Thyroid gland (tissue), 4 donors: ENCODE measurements around the gene CFAP157. TPM values are rescaled to one million over a fixed set of nuclear protein-coding genes. Genes with fewer than 3 reads are reported as not detected.

Experiments used
- DNase-seq, 2 donors: peaks; one replicate each; pipeline ENCODE4 v3.0.0-alpha.2; 2019
- H3K27ac ChIP-seq, 3 donors: fragments of 200-600 bp; sonication (generic); 1 replicate in 2 of 3; 2 replicates in 1 of 3; pipeline ENCODE4 v1.5.1; 2016 to 2019; ENCODE audit warnings: mild to moderate bottlenecking in 1 of 3, moderate library complexity in 1 of 3
- H3K27me3 ChIP-seq: fragments of 200-600 bp; sonication (generic); one replicate; pipeline ENCODE4 v1.5.1; 2019
- H3K36me3 ChIP-seq, 2 donors: fragments of 200-600 bp; sonication (generic); one replicate each; pipeline ENCODE4 v1.5.1; 2016 to 2019
- H3K4me1 ChIP-seq, 2 donors: fragments of 200-600 bp; sonication (generic); one replicate each; pipeline ENCODE4 v1.5.1; 2017 to 2019
- H3K4me3 ChIP-seq, 3 donors: fragments of 200-600 bp; sonication (generic); replicated peaks in 1 of 3; 1 replicate in 2 of 3; 2 replicates in 1 of 3; pipeline ENCODE4 v1.5.1; 2016; ENCODE audit warnings: mild to moderate bottlenecking in 1 of 3
- H3K9me3 ChIP-seq: fragments of 200-600 bp; sonication (generic); one replicate; pipeline ENCODE4 v1.5.1; 2017
- CTCF ChIP-seq, 6 experiments: fragments of 200-600 bp in 3 of 6; fragments of 450-650 bp in 3 of 6; sonication (generic) in 3 of 6; IDR thresholded peaks; one replicate each; pipeline ENCODE4 v1.5.1; 2016 to 2019; ENCODE audit warnings: antibody characterized with exemption in 6 of 6, mild to moderate bottlenecking in 2 of 6, inconsistent platforms in 1 of 6, moderate library complexity in 1 of 6
- POLR2A ChIP-seq, 2 donors: fragments of 450-650 bp; IDR thresholded peaks; one replicate each; pipeline ENCODE4 v1.6.1; 2017; ENCODE audit warnings: antibody characterized with exemption in 2 of 2, mild to moderate bottlenecking in 2 of 2, moderate library complexity in 1 of 2
- WGBS, 2 donors: methylation state at CpG; one replicate each; pipeline ENCODE4 v1.1.5; 2017; 5-methylcytosine and 5-hydroxymethylcytosine counted together
- intact Hi-C: fragments of 100-400 bp; cut with DNase I; formaldehyde crosslinking; loops from one replicate; pipeline ENCODE4 v1.15.1; 2023
- total RNA-seq, 4 donors: library from RNA; depleted of rRNA; stranded (reverse); fragments of >200 nt; gene quantifications; one replicate each; pipeline ENCODE4 v1.2.3, GENCODE V29; 2016

CFAP157 gene
- total RNA-seq, 4 donors from 2014 or later = 0.22 to 3.0 TPM; not detected in 2

DNA sequence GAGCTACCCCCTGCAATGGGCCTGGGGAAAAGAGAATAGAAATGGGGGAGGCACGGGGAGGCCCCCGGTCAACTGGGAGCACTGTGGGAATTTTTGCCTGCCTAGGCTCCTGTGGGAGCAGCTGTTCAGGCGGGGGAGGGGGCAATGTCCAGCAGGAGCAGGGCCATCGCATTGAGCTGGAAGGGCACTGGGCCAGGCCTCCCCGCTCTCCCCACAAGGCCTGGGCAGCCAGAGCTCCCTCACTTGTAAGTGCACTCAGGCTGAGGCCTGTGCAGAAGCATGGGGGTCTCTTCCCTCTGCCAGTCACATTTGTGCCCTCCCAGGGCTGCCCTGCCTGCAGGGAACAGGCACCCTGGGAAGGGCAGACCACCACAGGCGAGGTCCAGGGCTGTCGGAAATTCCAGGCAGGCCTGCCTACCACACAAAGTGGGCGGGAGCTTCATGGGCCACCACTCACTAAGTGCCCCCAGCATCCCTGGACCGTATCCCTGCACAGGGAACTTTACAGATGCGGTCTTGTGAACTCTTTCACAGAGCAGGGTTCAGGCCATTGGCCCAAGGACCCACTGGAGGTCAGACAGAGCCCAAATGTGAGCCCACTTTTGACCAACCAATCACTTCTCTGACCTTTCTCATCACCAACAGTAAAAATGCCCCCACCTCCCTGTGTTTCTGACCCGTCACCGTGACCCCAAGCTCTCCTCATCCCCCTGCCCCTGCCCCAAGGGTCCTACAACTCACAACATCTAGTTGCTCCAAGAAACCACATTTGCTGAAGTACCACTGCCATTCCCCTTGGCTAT lies 1.0 kb upstream of the CFAP157 start:
- no peak overlapping the region for H3K4me3 ChIP-seq
- DNase-seq = peak; percentile 72 to 78
- peaks cover 12 to 20% of the 10 kb centered on the region in 2 donors for H3K4me1 ChIP-seq
- WGBS, 2 donors = 59 to 69% methylated on average over 8 to 9 of the region's 12 CpGs
- no peaks in the 10 kb centered on the region for H3K27me3 ChIP-seq
- intact Hi-C loops = no loop called here
- H3K36me3 ChIP-seq = no peaks in the 10 kb centered on the region
- peak overlapping the region in 2 of 3 donors; percentile 29 to 41 for H3K27ac ChIP-seq
- no peaks in the 10 kb centered on the region for H3K9me3 ChIP-seq
- no peak for TF ChIP-seq CTCF (IDR thresholded peaks at IDR 0.05)
- TF ChIP-seq POLR2A (IDR thresholded peaks at IDR 0.05) = no peak

DNA sequence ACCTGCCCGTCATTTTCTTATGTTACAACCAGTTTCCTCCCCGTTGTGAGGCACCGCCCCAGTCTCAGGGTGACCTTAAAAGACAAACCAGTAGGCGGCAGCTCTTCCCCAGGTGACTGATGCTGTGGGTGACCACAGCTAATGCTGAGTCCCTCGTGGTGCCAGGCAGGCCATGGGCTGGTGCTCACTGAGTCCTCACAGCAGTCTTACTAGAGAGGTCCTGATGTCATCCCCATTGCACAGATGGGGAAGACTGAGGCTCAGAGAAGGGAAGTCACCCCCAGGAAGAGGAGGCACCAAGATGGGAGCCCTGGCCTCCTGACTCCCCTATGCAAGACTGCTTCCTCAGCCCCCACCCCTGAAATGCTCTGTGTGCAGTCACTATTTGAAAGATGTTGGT lies 978 bp downstream of the CFAP157 start:
- Histone ChIP-seq H3K4me1 (peaks cover 0 to 9% of the 10 kb centered on the region in 2 donors), H3K9me3 (no peaks in the 10 kb centered on the region), H3K27ac (no peak overlapping the region), H3K27me3 (no peaks in the 10 kb centered on the region), H3K4me3 (no peak overlapping the region), H3K36me3 (no peaks in the 10 kb centered on the region)
- intact Hi-C loops = no loop called here
- TF ChIP-seq CTCF (IDR thresholded peaks at IDR 0.05) (no peak), POLR2A (IDR thresholded peaks at IDR 0.05) (no peak)
- DNase-seq = no peak
- 59 to 69% methylated on average over 5 of the region's 5 CpGs for WGBS, 2 donors

DNA sequence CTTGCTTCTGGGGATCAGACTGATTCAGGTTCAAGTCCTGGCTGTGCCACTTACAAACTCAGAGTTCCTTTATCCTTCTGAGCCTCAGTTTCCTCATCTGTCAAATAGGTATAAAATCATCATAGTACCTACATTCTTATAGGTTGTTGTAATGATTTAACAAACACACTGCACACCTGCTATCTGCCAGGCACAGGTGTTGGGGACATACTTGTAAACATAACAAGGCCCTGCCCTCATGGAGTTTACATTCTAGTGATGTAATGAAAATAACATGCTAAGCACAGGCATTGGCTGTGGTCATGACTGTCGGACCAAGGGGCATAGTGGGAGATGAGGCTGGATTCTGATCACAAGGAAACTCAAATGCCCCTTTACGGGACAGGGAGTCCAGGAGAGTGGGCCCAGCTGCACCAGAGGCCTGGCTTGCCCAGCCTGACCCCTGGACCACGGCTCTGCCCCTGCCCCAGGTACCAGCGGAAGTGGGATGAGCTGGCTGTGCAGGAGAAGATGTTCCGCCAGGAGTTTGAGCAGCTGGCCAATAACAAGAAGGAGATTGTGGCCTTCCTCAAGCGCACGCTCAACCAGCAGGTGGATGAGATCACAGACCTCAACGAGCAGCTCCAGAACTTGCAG lies 2.3 kb downstream of the CFAP157 start:
- no peaks in the 10 kb centered on the region for H3K9me3 ChIP-seq
- no peak for TF ChIP-seq POLR2A (IDR thresholded peaks at IDR 0.05)
- no peak for TF ChIP-seq CTCF (IDR thresholded peaks at IDR 0.05)
- no peak overlapping the region for H3K27ac ChIP-seq
- peaks cover under 1 to 12% of the 10 kb centered on the region in 2 donors for H3K4me1 ChIP-seq
- no peak overlapping the region for H3K4me3 ChIP-seq
- no peaks in the 10 kb centered on the region for H3K27me3 ChIP-seq
- no peaks in the 10 kb centered on the region for H3K36me3 ChIP-seq
- WGBS, 2 donors = 96 to 97% methylated on average over 8 of the region's 8 CpGs
- no peak for DNase-seq
- intact Hi-C loops = no loop called here

- Histone ChIP-seq H3K36me3 (no peaks in the 10 kb centered on the region), H3K27ac (no peak overlapping the region), H3K4me1 (peaks cover 13 to 20% of the 10 kb centered on the region in 2 donors), H3K4me3 (no peak overlapping the region), H3K27me3 (no peaks in the 10 kb centered on the region), H3K9me3 (no peaks in the 10 kb centered on the region)
- DNase-seq = no peak
- no peak for TF ChIP-seq CTCF (IDR thresholded peaks at IDR 0.05)
- no peak for TF ChIP-seq POLR2A (IDR thresholded peaks at IDR 0.05)
- 95 to 96% methylated on average over 9 to 10 of the region's 10 CpGs for WGBS, 2 donors
- intact Hi-C loops = no loop called here
These were observed 3.5 kb downstream of the CFAP157 start for GRCh38 chr9:127710204-127710783.
